ENCODE data around the gene CDCA7. TPM values are rescaled to one million over a fixed set of nuclear protein-coding genes. Genes with fewer than 3 reads are reported as not detected.

CDCA7 gene
- polyA plus RNA-seq, 1 donor from 2014 or later: 0.27 TPM

DNA sequence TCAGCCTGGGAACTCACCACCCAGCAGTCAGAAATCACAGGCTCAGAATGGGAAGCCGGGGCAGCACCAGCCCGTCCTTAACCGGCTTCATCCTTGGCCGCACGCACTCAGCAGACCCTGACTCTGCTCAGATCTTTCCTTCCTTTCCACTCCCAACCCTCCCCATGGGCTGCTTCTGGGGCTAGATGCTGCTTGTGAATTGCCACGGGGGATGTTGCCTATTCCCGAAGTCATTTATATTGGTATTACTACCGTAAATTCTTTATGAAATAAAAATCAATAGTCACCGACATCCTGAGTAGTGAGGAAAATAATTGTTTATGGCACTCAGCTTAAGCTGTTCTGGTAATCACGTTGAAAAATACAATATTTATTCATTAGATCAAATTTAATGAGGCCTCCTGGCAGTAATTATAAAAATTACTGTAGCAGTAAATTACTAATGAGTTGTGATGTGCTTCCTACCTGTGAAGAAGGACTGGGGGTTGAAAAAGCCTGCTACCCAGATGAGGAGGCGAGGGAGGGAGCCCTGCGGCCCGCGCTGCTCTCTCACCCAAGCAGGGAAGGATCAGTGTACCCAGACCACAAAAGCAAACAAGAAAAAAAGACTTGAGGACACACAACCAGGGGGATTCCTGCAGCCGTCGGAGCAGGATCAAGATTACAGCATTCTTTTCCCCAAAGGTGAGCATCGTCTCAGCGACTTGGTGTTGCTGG is 31.5 kb downstream of the CDCA7 start:
- TF ChIP-seq TAF1 (IDR thresholded peaks at IDR 0.05; ENCODE audit: low read depth): no peak
- no peak for TF ChIP-seq EP300 (conservative IDR thresholded peaks at IDR 0.05; ENCODE audit: poor library complexity, severe bottlenecking)
- no peak for TF ChIP-seq RAD21 (conservative IDR thresholded peaks at IDR 0.05)
- TF ChIP-seq MXI1 (conservative IDR thresholded peaks at IDR 0.05; ENCODE audit: poor library complexity, severe bottlenecking): no peak
- no peak for TF ChIP-seq EZH2 (IDR thresholded peaks at IDR 0.05; ENCODE audit: borderline replicate concordance, insufficient read depth, low read length, poor library complexity, severe bottlenecking)
- TF ChIP-seq POLR2AphosphoS5 (IDR thresholded peaks at IDR 0.05): no peak
- no peak for TF ChIP-seq SMC3 (conservative IDR thresholded peaks at IDR 0.05; ENCODE audit: poor library complexity)
- TF ChIP-seq, protein P1, sequence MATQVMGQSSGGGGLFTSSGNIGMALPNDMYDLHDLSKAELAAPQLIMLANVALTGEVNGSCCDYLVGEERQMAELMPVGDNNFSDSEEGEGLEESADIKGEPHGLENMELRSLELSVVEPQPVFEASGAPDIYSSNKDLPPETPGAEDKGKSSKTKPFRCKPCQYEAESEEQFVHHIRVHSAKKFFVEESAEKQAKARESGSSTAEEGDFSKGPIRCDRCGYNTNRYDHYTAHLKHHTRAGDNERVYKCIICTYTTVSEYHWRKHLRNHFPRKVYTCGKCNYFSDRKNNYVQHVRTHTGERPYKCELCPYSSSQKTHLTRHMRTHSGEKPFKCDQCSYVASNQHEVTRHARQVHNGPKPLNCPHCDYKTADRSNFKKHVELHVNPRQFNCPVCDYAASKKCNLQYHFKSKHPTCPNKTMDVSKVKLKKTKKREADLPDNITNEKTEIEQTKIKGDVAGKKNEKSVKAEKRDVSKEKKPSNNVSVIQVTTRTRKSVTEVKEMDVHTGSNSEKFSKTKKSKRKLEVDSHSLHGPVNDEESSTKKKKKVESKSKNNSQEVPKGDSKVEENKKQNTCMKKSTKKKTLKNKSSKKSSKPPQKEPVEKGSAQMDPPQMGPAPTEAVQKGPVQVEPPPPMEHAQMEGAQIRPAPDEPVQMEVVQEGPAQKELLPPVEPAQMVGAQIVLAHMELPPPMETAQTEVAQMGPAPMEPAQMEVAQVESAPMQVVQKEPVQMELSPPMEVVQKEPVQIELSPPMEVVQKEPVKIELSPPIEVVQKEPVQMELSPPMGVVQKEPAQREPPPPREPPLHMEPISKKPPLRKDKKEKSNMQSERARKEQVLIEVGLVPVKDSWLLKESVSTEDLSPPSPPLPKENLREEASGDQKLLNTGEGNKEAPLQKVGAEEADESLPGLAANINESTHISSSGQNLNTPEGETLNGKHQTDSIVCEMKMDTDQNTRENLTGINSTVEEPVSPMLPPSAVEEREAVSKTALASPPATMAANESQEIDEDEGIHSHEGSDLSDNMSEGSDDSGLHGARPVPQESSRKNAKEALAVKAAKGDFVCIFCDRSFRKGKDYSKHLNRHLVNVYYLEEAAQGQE (IDR thresholded peaks at IDR 0.05; ENCODE audit: borderline replicate concordance): no peak
- TF ChIP-seq, protein P2, sequence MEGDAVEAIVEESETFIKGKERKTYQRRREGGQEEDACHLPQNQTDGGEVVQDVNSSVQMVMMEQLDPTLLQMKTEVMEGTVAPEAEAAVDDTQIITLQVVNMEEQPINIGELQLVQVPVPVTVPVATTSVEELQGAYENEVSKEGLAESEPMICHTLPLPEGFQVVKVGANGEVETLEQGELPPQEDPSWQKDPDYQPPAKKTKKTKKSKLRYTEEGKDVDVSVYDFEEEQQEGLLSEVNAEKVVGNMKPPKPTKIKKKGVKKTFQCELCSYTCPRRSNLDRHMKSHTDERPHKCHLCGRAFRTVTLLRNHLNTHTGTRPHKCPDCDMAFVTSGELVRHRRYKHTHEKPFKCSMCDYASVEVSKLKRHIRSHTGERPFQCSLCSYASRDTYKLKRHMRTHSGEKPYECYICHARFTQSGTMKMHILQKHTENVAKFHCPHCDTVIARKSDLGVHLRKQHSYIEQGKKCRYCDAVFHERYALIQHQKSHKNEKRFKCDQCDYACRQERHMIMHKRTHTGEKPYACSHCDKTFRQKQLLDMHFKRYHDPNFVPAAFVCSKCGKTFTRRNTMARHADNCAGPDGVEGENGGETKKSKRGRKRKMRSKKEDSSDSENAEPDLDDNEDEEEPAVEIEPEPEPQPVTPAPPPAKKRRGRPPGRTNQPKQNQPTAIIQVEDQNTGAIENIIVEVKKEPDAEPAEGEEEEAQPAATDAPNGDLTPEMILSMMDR (IDR thresholded peaks at IDR 0.05; ENCODE audit: poor library complexity, severe bottlenecking): no peak
- no peak overlapping the region for H3K27ac ChIP-seq (ENCODE audit: low read length)

DNA sequence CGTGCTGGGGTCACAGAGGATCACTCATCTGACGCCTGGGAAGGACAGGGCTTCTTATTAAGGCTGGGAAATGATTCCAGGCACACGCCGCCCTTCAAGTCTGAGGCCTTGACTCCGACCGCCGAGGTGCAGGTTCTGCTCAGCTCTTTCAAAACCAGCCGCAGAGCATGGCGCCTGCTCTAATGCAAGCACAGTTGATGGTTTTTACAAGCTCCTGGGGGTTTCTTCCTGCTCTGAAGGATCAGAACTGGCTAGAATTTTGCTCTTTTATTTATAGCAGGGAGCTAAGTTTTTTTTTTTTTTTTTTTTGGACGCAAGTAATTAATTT is 32.0 kb downstream of the CDCA7 start:
- no peaks in the 10 kb centered on the region for H4K20me1 ChIP-seq (ENCODE audit: insufficient read depth)
- H3F3A ChIP-seq (ENCODE audit: insufficient read depth, low read length, poor library complexity, severe bottlenecking): no peaks in the 10 kb centered on the region
- TF ChIP-seq, protein P2 (IDR thresholded peaks at IDR 0.05; ENCODE audit: poor library complexity, severe bottlenecking): no peak
- TF ChIP-seq TAF1 (IDR thresholded peaks at IDR 0.05; ENCODE audit: low read depth) (no peak), SMC3 (conservative IDR thresholded peaks at IDR 0.05; ENCODE audit: poor library complexity) (no peak), EZH2 (IDR thresholded peaks at IDR 0.05; ENCODE audit: borderline replicate concordance, insufficient read depth, low read length, poor library complexity, severe bottlenecking) (no peak), MXI1 (conservative IDR thresholded peaks at IDR 0.05; ENCODE audit: poor library complexity, severe bottlenecking) (no peak), RAD21 (conservative IDR thresholded peaks at IDR 0.05) (no peak), POLR2AphosphoS5 (IDR thresholded peaks at IDR 0.05) (no peak)
- TF ChIP-seq, protein P1 (IDR thresholded peaks at IDR 0.05; ENCODE audit: borderline replicate concordance): no peak
- H2AFZ ChIP-seq (ENCODE audit: low read depth, low read length): no peak overlapping the region
- no peaks in the 10 kb centered on the region for H3K36me3 ChIP-seq (ENCODE audit: insufficient read depth, low read length)
- H3K27me3 ChIP-seq (ENCODE audit: insufficient read depth, low read depth, low read length): no peaks in the 10 kb centered on the region
- no peak overlapping the region for H3K27ac ChIP-seq (ENCODE audit: low read length)
- no peaks in the 10 kb centered on the region for H3K9me3 ChIP-seq (ENCODE audit: low read length)
- H3K79me2 ChIP-seq (replicated peaks; ENCODE audit: insufficient read depth, low read length): no peaks in the 10 kb centered on the region
- no peak overlapping the region for H3K4me3 ChIP-seq (ENCODE audit: low read length)
- no peaks in the 10 kb centered on the region for H3K9me2 ChIP-seq (ENCODE audit: insufficient read depth, low read length)
- H3K9ac ChIP-seq (ENCODE audit: low read length): no peak overlapping the region
- no peak overlapping the region for H3K4me2 ChIP-seq (ENCODE audit: low read length)

More for the DNA sequence above, 31.5 kb downstream of the CDCA7 start:
- no peaks in the 10 kb centered on the region for H4K20me1 ChIP-seq (ENCODE audit: insufficient read depth)
- H2AFZ ChIP-seq (ENCODE audit: low read depth, low read length): no peak overlapping the region
- H3K36me3 ChIP-seq (ENCODE audit: insufficient read depth, low read length): no peaks in the 10 kb centered on the region
- no peak overlapping the region for H3K4me3 ChIP-seq (ENCODE audit: low read length)
- H3K27me3 ChIP-seq (ENCODE audit: insufficient read depth, low read depth, low read length): no peaks in the 10 kb centered on the region
- no peaks in the 10 kb centered on the region for H3F3A ChIP-seq (ENCODE audit: insufficient read depth, low read length, poor library complexity, severe bottlenecking)
- no peaks in the 10 kb centered on the region for H3K9me2 ChIP-seq (ENCODE audit: insufficient read depth, low read length)
- H3K79me2 ChIP-seq (replicated peaks; ENCODE audit: insufficient read depth, low read length): no peaks in the 10 kb centered on the region
- H3K9me3 ChIP-seq (ENCODE audit: low read length): no peaks in the 10 kb centered on the region
- H3K9ac ChIP-seq (ENCODE audit: low read length): no peak overlapping the region
- H3K4me2 ChIP-seq (ENCODE audit: low read length): no peak overlapping the region
